ENCODE data around the gene JAKMIP2.
"Not testable (repeated sequence)": the region's sequence is repeated elsewhere in the genome, so short reads cannot be mapped to it uniquely, and the experiment has no call there.

JAKMIP2 gene

GRCh38 chr5:147643142-147643541 is 139.4 kb downstream of the JAKMIP2 start:
- no peak for DNase-seq

DNA sequence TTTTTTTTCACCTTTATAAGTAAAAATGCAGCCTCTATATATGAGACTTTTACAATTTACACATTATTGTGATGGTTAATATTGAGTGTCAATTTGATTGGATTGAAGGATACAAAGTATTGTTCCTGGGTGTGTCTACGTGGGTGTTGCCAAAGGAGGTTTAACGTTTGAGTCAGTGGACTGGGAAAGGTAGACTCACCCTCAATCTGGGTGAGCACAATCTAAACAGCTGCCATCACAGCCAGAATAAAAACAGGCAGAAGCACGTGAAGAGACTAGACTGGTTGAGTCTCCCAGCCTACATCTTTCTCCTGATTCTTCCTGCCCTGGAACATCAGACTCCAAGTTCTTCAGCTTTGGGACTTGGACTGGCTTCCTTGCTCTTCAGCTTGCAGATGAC is 139.9 kb downstream of the JAKMIP2 start:
- no peak for DNase-seq

GRCh38 chr5:147639321-147639720 is 143.2 kb downstream of the JAKMIP2 start:
- DNase-seq, result peak; percentile 1

GRCh38 chr5:147636729-147636984 is 145.9 kb downstream of the JAKMIP2 start:
- DNase-seq, result no peak

DNA sequence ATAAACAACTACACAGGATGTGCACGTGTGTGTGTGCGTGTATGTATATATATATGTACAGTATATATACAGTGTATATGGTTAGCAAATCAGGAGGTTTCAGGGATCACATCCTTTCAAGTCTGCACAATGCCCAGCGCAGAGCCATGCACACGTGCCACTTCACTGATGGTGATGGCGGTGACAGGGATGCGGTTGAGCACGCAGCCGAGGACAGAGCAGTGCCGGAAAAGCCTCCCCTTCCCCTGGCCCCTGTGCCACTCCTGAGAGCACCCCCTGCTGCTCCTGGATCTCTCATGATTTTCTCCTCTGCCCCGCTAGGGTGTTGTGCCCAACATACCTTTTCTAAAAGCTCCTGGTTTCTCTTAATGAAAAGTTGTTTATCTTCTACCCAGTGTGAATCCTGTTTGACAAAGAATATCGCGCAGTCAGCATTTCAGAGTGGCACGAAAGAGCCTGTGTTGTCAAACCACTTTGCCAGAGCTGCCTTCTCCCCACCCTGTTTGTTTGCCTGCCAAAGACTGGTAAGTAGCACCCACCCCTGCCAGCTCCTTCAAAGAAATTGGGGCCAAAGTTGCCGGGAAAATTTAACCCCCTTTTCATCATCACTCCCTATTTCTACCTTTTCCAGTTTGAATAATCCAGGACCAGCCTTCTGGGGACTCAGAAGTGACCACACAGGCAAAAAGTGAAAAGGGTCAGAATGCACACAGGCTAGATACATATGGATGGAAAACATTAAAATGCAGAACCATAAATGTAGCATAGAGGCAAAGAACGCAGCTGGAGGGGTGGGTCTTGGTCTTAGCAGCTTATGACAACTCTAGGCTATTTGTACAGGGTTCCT is 146.4 kb downstream of the JAKMIP2 start:
- DNase-seq, result peak; percentile 42

GRCh38 chr5:147635439-147635838 is 147.1 kb downstream of the JAKMIP2 start:
- not testable (repeated sequence) for DNase-seq

GRCh38 chr5:147633173-147633572 is 149.4 kb downstream of the JAKMIP2 start:
- no peak for DNase-seq

- no peak for DNase-seq
Observed at GRCh38 chr5:147631428-147632003, 151.0 kb downstream of the JAKMIP2 start.

DNA sequence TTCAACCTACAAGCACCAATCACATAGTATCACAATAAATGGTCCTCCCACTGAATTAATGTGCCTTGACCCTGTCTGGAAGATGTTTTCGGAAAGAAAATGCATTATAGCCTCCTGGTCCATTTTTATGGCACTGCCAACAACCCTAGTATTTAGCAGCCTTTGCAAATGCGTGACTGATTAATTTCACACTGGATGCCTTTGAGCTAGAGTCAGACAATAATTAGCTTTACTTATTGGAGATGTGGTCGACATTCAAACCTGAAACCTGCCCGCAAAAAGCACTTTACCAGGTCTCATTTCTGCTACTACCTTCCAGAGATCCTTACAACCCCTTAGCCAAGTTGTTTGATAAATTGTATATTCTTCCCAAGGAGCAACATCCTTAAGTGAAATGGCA is 153.3 kb downstream of the JAKMIP2 start:
- DNase-seq, result no peak

GRCh38 chr5:147628058-147628895 is 154.3 kb downstream of the JAKMIP2 start:
- peak; percentile 29 for DNase-seq

DNA sequence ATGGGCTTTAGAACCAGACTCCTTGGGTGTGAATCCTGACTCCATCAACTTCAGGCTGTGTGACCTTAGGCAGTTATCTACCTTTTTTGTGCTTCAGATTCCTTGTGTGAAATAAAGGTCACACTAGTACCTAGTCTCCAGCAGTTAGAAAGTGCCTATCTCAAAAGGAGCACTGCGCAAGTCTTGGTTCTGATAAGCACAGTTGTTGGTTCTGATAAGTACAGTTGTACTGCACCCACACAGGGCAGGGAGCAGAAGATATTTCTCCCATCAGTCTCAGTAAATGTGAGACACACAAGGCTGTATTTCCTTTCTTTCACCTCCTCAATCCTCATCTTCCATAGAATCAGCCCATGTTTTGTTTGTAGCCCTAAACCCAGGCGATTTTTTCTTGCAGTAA is 156.1 kb downstream of the JAKMIP2 start:
- DNase-seq, result no peak

- no peak for DNase-seq
Observed at GRCh38 chr5:147621016-147621415, 161.5 kb downstream of the JAKMIP2 start.

- DNase-seq, result no peak
Observed at GRCh38 chr5:147619281-147619878, 163.1 kb downstream of the JAKMIP2 start.

DNA sequence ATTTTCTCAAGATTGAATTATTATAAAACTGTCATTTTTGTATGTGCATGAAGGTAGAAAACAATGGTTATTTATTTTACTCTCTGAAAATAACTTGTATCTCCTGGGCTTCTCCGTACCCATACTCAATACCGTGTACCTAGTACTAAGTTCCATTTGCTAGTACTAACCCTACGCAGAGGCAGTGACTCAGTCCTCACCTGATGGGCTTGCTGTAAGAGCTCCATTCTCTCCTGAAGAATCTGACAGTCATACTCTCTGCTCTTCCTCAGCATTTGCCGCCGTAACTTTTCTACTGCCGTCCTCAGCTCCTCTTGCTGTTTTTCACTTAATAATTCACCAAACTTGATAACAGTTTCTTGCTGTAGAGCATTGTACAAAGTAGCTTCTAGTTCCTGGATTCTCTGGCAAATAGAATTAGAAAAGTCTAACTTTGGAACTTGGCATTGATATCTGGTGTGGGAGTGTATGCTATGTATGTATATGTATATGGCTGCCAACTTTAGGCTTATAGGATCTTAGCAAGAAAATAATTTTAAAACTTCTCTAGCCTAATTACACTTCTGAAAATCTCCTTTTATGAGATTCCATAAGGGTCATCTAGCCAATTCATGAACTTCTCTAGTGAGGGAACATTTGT is 164.7 kb downstream of the JAKMIP2 start:
- DNase-seq, result no peak

- no peak for DNase-seq
Observed at GRCh38 chr5:147617191-147617606, 165.3 kb downstream of the JAKMIP2 start.

GRCh38 chr5:147616421-147616820 is 166.1 kb downstream of the JAKMIP2 start:
- DNase-seq, result no peak

GRCh38 chr5:147613359-147613758 is 169.2 kb downstream of the JAKMIP2 start:
- DNase-seq, result no peak

- DNase-seq, result no peak
Observed at GRCh38 chr5:147611483-147611882, 171.0 kb downstream of the JAKMIP2 start.

DNA sequence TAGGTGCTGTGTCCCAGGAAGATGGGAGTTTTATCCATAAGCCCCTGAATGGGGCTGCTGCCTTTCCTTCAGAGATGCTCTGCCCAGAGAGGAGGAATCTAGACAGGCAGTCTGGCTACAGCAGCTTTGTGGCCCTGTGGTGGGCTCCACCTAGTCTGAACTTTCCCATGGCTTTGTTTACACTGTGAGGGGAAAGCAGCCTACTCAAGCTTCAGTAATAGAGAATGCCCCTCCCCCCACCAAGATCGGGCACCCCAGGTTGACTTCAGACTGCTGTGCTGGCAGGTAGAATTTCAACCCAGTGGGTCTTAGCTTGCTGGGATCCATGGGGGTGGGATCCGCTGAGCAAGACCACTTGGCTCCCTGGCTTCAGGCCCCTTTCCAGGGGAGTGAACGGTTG is 171.7 kb downstream of the JAKMIP2 start:
- no peak for DNase-seq

DNA sequence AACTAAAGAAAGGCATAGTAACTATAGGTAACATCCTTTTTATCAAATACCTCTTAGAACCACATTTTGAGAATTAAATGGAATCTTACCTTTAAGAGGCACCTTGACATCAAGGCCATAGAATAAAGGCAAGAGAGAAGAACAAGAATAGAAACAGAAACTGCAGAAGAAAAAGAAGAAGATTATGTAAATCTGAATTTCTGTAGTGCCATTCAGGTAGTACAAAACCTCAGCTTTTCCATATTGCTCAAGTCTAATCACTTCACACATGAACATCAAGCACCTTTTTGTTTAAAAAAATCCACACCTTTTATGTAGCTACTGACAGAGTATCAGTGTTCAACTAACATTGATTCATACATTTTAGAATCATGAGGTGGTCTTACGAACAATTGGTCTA is 180.9 kb downstream of the JAKMIP2 start:
- no peak for DNase-seq

DNA sequence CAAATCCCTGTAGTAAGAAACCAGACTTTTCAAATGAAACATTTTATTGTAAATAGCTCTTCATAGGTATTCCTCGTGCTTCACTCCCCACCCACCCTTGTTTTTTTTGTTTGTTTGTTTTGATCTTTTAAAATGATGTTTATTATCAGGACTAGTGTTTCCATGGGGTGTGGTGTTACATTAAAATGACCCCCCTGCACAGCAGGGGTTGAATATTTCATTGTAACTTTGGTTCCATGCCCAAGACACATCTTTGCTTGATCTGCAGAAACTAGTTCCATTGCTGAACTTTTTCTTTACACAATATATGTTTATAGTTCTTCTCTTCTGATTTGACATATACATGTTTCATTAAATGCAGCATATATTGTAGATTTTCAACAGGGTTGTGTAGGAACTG is 191.4 kb downstream of the JAKMIP2 start:
- no peak for DNase-seq

- DNase-seq, result no peak
Observed at GRCh38 chr5:147590096-147590495, 192.4 kb downstream of the JAKMIP2 start.

GRCh38 chr5:147586832-147587231 is 195.7 kb downstream of the JAKMIP2 start:
- no peak for DNase-seq

Measured in DMS153 (cell line).